Mesenchymal stem cell (in vitro differentiated cells and primary cell): ENCODE measurements around the gene KANTR.

Experiments
- DNase-seq: peaks from one replicate; pipeline ENCODE4 v3.0.0-alpha.2; 2013
- H2AFZ ChIP-seq: one replicate; pipeline ENCODE4 v1.6.1; 2013; ENCODE audit warnings: low read depth, mild to moderate bottlenecking, control low read depth, inconsistent platforms, low read length, moderate library complexity
- H2AK5ac ChIP-seq: 2 replicates; pipeline ENCODE4 v1.6.1; 2013; ENCODE audit warnings: low read length, moderate library complexity, mild to moderate bottlenecking, inconsistent platforms; ENCODE audit not compliant: severe bottlenecking
- H2BK120ac ChIP-seq: one replicate; pipeline ENCODE4 v1.6.1; 2013; ENCODE audit warnings: low read depth, mild to moderate bottlenecking, inconsistent platforms, low read length, moderate library complexity
- H2BK12ac ChIP-seq, 2 experiments: one replicate each; pipeline ENCODE4 v1.6.1; 2013; ENCODE audit warnings: inconsistent platforms in 2 of 2, low read length in 2 of 2, mild to moderate bottlenecking in 2 of 2, moderate library complexity in 2 of 2, control low read depth in 1 of 2
- H2BK15ac ChIP-seq: one replicate; pipeline ENCODE4 v1.6.1; 2013; ENCODE audit warnings: mild to moderate bottlenecking, low read depth, inconsistent platforms; ENCODE audit not compliant: poor library complexity, severe bottlenecking
- H2BK5ac ChIP-seq: 2 replicates; pipeline ENCODE4 v1.6.1; 2013; ENCODE audit warnings: low read depth, mild to moderate bottlenecking, low read length, control low read depth, inconsistent platforms; ENCODE audit not compliant: poor library complexity, severe bottlenecking
- H3K14ac ChIP-seq, 2 experiments: one replicate each; pipeline ENCODE4 v1.6.1; 2013; ENCODE audit warnings: inconsistent platforms in 2 of 2, low read length in 2 of 2, control low read depth in 1 of 2, mild to moderate bottlenecking in 1 of 2, moderate library complexity in 1 of 2
- H3K18ac ChIP-seq, 2 experiments: one replicate each; pipeline ENCODE4 v1.6.1; 2013; ENCODE audit warnings: inconsistent platforms in 2 of 2, low read length in 2 of 2, control low read depth in 1 of 2, low read depth in 1 of 2, mild to moderate bottlenecking in 1 of 2
- H3K23ac ChIP-seq, 2 experiments: one replicate each; pipeline ENCODE4 v1.6.1; 2013; ENCODE audit warnings: inconsistent platforms in 2 of 2, low read length in 2 of 2, mild to moderate bottlenecking in 2 of 2, moderate library complexity in 2 of 2, control low read depth in 1 of 2
- H3K27ac ChIP-seq: 2 replicates; pipeline ENCODE4 v1.5.1; 2013; ENCODE audit warnings: mild to moderate bottlenecking, moderate library complexity, low read length, control low read depth, inconsistent platforms; ENCODE audit not compliant: poor library complexity, severe bottlenecking
- H3K27me3 ChIP-seq, 2 experiments: 2 replicates each; pipeline versions ENCODE4 v1.6.1 to v1.7.0; 2013; ENCODE audit warnings: low read length in 2 of 2, mild to moderate bottlenecking in 2 of 2, moderate library complexity in 2 of 2, control low read depth in 1 of 2, inconsistent platforms in 1 of 2; ENCODE audit not compliant: control insufficient read depth in 1 of 2, insufficient read depth in 1 of 2
- H3K36me3 ChIP-seq, 2 experiments: 2 replicates each; pipeline versions ENCODE4 v1.6.1 to v1.7.0; 2013; ENCODE audit warnings: low read length in 2 of 2, control low read depth in 1 of 2, inconsistent platforms in 1 of 2, low read depth in 1 of 2, mild to moderate bottlenecking in 1 of 2; ENCODE audit not compliant: insufficient read depth in 2 of 2, control insufficient read depth in 1 of 2
- H3K4ac ChIP-seq, 2 experiments: one replicate each; pipeline ENCODE4 v1.6.1; 2013; ENCODE audit warnings: inconsistent platforms in 2 of 2, low read length in 2 of 2, mild to moderate bottlenecking in 2 of 2, moderate library complexity in 2 of 2, control low read depth in 1 of 2, low read depth in 1 of 2
- H3K4me1 ChIP-seq: 2 replicates; pipeline ENCODE4 v1.6.1; 2013; ENCODE audit warnings: low read depth, low read length, control low read depth; ENCODE audit not compliant: control insufficient read depth, insufficient read depth
- H3K4me2 ChIP-seq: 2 replicates; pipeline ENCODE4 v1.6.1; 2013; ENCODE audit warnings: low read length, mild to moderate bottlenecking, inconsistent platforms; ENCODE audit not compliant: poor library complexity, severe bottlenecking
- H3K4me3 ChIP-seq, 2 experiments: 2 replicates each; pipeline versions ENCODE4 v1.5.1 to v1.7.0; 2013; ENCODE audit warnings: low read length in 2 of 2, mild to moderate bottlenecking in 2 of 2, control low read depth in 1 of 2, low read depth in 1 of 2; ENCODE audit not compliant: insufficient read depth in 1 of 2
- H3K79me1 ChIP-seq: replicated peaks from 2 replicates; pipeline ENCODE4 v1.6.1; 2013; ENCODE audit warnings: mild to moderate bottlenecking, control low read depth, low read length, inconsistent platforms; ENCODE audit not compliant: poor library complexity, severe bottlenecking
- H3K9ac ChIP-seq: 2 replicates; pipeline ENCODE4 v1.7.0; 2013; ENCODE audit warnings: mild to moderate bottlenecking, low read length, moderate library complexity
- H3K9me3 ChIP-seq: 2 replicates; pipeline ENCODE4 v1.7.0; 2013; ENCODE audit warnings: mild to moderate bottlenecking, low read length; ENCODE audit not compliant: control insufficient read depth
- H4K8ac ChIP-seq: one replicate; pipeline ENCODE4 v1.6.1; 2013; ENCODE audit warnings: inconsistent platforms, mild to moderate bottlenecking, low read length, moderate library complexity
- H4K91ac ChIP-seq: one replicate; pipeline ENCODE4 v1.6.1; 2013; ENCODE audit warnings: mild to moderate bottlenecking, low read length, inconsistent platforms
- WGBS: methylation state at CpG from one replicate; pipeline ENCODE4 v1.1.7; 2013; ENCODE audit warnings: mixed read lengths; 5-methylcytosine and 5-hydroxymethylcytosine counted together

KANTR gene

DNA sequence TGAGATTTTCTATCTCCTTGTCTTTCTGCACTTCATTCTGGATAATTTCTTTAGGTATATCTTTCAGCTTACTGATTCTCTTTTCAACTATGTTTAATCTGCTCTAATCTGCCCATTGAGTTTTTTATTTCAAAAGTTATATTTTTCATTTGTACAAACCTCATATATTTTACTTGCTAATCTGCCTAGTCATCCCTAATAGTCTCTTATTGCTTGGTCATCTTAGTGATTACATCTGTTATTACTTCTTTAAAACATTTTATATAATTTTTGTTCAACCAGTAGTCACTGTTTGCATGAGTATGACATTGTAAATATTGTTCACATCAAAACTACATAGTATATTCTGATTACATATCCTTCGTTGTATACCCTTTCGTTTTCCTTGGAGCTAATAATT is 32.4 kb downstream of the KANTR start:
- Histone ChIP-seq H2BK120ac (no peak overlapping the region), H3K18ac (no peak overlapping the region), H4K8ac (no peak overlapping the region), H2BK12ac (no peak overlapping the region), H3K4me3 (no peak overlapping the region), H3K9ac (no peak overlapping the region), H3K23ac (no peak overlapping the region), H3K14ac (no peak overlapping the region), H2AK5ac (no peak overlapping the region), H3K4me1 (no peaks in the 10 kb centered on the region), H2AFZ (no peak overlapping the region), H2BK15ac (no peak overlapping the region), H4K91ac (no peak overlapping the region), H3K27me3 (peaks cover 0 to 36% of the 10 kb centered on the region in 2 experiments), H3K79me1 (peaks cover 5% of the 10 kb centered on the region), H3K27ac (no peak overlapping the region), H2BK5ac (no peak overlapping the region), H3K36me3 (no peaks in the 10 kb centered on the region), H3K9me3 (peaks cover 9% of the 10 kb centered on the region), H3K4me2 (no peak overlapping the region), H3K4ac (no peak overlapping the region)
- DNase-seq = no peak
- no CpG with 5 or more reads among the region's 2 CpGs for WGBS

DNA sequence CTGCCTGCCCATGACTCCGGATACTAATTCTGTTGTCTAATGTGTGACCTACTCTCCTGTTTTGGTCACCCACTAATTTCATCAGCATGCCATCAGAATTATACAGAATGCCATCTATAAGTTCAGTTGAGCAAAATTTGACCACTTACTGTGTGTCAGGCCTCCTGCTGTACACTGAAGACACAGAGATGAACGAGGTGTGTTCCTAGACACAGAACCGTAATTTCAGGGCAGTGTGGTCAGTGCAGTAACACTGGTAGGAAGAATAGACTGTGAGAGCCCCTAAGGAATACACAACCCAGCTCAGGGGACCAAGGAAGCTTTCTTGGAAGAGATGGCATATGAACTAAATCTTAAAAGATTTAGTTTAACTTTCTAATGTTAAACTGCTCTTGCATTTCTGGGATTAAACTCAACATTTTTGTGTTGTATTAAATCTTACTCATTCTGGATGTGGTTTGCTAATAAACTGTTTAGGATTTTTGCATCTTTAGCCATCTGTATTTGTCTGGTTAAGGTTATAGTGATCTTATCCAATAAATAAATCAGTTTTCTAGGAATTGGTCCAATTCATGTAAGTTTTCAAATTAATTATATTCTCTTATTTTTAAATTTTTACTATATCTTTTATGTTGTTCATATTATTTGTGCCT is 34.3 kb downstream of the KANTR start:
- no peak overlapping the region for H2BK12ac ChIP-seq
- peaks cover 0 to 4% of the 10 kb centered on the region in 2 experiments for H3K36me3 ChIP-seq
- no peak overlapping the region for H3K4me2 ChIP-seq
- peaks cover 5% of the 10 kb centered on the region for H3K79me1 ChIP-seq
- peak; percentile 3 for DNase-seq
- H3K4me3 ChIP-seq = no peak overlapping the region
- peak overlapping the region; percentile 5 for H3K9ac ChIP-seq
- H4K8ac ChIP-seq = no peak overlapping the region
- H2BK120ac ChIP-seq = no peak overlapping the region
- H2BK15ac ChIP-seq = no peak overlapping the region
- no peak overlapping the region for H3K23ac ChIP-seq
- WGBS = 94% methylated on average over 3 of the region's 3 CpGs
- H3K14ac ChIP-seq = no peak overlapping the region
- H2AK5ac ChIP-seq = no peak overlapping the region
- H3K4ac ChIP-seq = no peak overlapping the region
- H3K18ac ChIP-seq = no peak overlapping the region
- H3K9me3 ChIP-seq = peaks cover 9% of the 10 kb centered on the region
- H4K91ac ChIP-seq = no peak overlapping the region
- no peak overlapping the region for H3K27ac ChIP-seq
- peaks cover 0 to 37% of the 10 kb centered on the region in 2 experiments for H3K27me3 ChIP-seq
- H3K4me1 ChIP-seq = no peaks in the 10 kb centered on the region
- no peak overlapping the region for H2AFZ ChIP-seq
- no peak overlapping the region for H2BK5ac ChIP-seq

DNA sequence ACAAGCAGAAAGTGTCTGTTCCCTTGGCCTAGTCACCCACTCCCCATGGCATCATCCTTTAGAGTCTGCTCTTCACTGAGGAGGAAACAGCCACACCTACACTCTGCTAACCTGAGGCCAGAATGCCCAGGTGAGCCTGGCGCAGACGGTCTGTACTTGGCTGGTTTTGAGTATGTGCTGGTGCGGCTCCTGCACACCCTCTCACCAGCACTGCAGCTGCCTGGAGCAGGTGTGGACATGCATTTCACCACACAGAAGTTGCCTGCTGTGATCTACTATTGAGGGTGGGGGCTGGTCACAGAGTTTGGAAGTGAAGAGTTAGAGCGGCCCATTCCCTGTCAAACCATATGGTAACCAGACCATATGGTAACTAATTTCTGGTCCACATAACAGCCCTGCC is 39.5 kb downstream of the KANTR start:
- no peak overlapping the region for H3K9ac ChIP-seq
- no peak overlapping the region for H3K27ac ChIP-seq
- no peak overlapping the region for H3K4ac ChIP-seq
- H2AK5ac ChIP-seq = no peak overlapping the region
- H4K91ac ChIP-seq = no peak overlapping the region
- H2BK5ac ChIP-seq = no peak overlapping the region
- H2BK15ac ChIP-seq = no peak overlapping the region
- H3K9me3 ChIP-seq = no peaks in the 10 kb centered on the region
- DNase-seq = no peak
- H3K4me3 ChIP-seq = no peak overlapping the region
- H2AFZ ChIP-seq = no peak overlapping the region
- H3K79me1 ChIP-seq = no peaks in the 10 kb centered on the region
- no peak overlapping the region for H2BK120ac ChIP-seq
- H3K4me1 ChIP-seq = no peaks in the 10 kb centered on the region
- 100% methylated on average over 1 of the region's 4 CpGs for WGBS
- no peak overlapping the region for H3K23ac ChIP-seq
- H3K14ac ChIP-seq = no peak overlapping the region
- no peak overlapping the region for H4K8ac ChIP-seq
- peaks cover 0 to 32% of the 10 kb centered on the region in 2 experiments for H3K27me3 ChIP-seq
- H3K18ac ChIP-seq = no peak overlapping the region
- H3K4me2 ChIP-seq = no peak overlapping the region
- no peak overlapping the region for H2BK12ac ChIP-seq
- peaks cover 0 to 7% of the 10 kb centered on the region in 2 experiments for H3K36me3 ChIP-seq

DNA sequence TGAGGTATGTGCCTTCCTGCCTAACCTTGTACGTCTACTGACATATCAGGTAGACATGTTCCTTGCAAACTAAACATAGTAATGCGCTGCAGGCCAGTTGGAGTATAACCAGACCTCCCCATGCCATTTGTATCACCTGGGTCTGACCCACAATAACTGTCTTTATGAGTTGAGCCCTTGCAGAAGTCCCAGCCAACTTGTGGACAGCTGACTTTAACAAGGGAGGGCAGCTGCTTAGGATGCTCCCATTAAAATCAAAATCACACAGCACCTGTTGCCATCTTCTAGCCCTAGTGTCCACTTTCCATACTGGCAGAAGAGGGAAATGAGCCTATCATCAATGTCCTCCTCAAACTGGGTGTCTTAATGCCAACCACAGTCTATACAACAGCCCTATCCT is 41.6 kb downstream of the KANTR start:
- Histone ChIP-seq H3K4me2 (no peak overlapping the region), H3K9me3 (no peaks in the 10 kb centered on the region), H3K4me3 (no peak overlapping the region), H2BK12ac (no peak overlapping the region), H3K27ac (no peak overlapping the region), H2BK120ac (no peak overlapping the region), H4K8ac (no peak overlapping the region), H2AFZ (no peak overlapping the region), H3K4ac (no peak overlapping the region), H3K23ac (no peak overlapping the region), H3K14ac (no peak overlapping the region), H4K91ac (no peak overlapping the region), H3K4me1 (no peaks in the 10 kb centered on the region), H3K79me1 (no peaks in the 10 kb centered on the region), H3K18ac (no peak overlapping the region), H3K36me3 (peaks cover 0 to 7% of the 10 kb centered on the region in 2 experiments), H2BK15ac (no peak overlapping the region), H2BK5ac (no peak overlapping the region), H3K9ac (no peak overlapping the region), H3K27me3 (peaks cover 0 to 28% of the 10 kb centered on the region in 2 experiments), H2AK5ac (no peak overlapping the region)
- 95% methylated on average over 2 of the region's 2 CpGs for WGBS
- no peak for DNase-seq
